Mononuclear cell (primary cell): Measurements from ENCODE around the gene HDAC6. TPM values are rescaled to one million over a fixed set of nuclear protein-coding genes. Genes with fewer than 3 reads are reported as not detected.

Experiments
- total RNA-seq: library from RNA; depleted of rRNA; stranded (reverse); fragments of >200 nt; gene quantifications from one replicate; pipeline ENCODE4 v1.2.3, GENCODE V29; 2012

HDAC6 gene
- total RNA-seq, 1 donor, result 21.5 TPM

Other genes with a start within 250 kb of the HDAC6 start
- gene RBM3, start 227.6 kb upstream of the HDAC6 start, total RNA-seq, result 377 TPM
- 38.2 TPM for gene WDR13, start 204.6 kb upstream of the HDAC6 start, total RNA-seq
- 64.3 TPM for gene WAS, start 118.3 kb upstream of the HDAC6 start, total RNA-seq
- 7.0 TPM for gene SUV39H1, start 105.3 kb upstream of the HDAC6 start, total RNA-seq
- gene GLOD5, start 40.3 kb upstream of the HDAC6 start, total RNA-seq, result not detected
- 1.6 TPM for gene GATA1, start 15.5 kb upstream of the HDAC6 start, total RNA-seq
- not detected for gene ERAS, start 24.4 kb downstream of the HDAC6 start, total RNA-seq
- gene PCSK1N, start 33.5 kb downstream of the HDAC6 start, total RNA-seq, result 3.3 TPM
- gene TIMM17B, start 95.7 kb downstream of the HDAC6 start, total RNA-seq, result 18.3 TPM
- 37.6 TPM for gene PQBP1, start 95.9 kb downstream of the HDAC6 start, total RNA-seq
- gene SLC35A2, start 109.6 kb downstream of the HDAC6 start, total RNA-seq, result 8.5 TPM
- 239 TPM for gene PIM2, start 117.0 kb downstream of the HDAC6 start, total RNA-seq
- gene OTUD5, start 155.5 kb downstream of the HDAC6 start, total RNA-seq, result 56.1 TPM
- 1.2 TPM for gene KCND1, start 169.8 kb downstream of the HDAC6 start, total RNA-seq
- gene GRIPAP1, start 200.2 kb downstream of the HDAC6 start, total RNA-seq, result 24.9 TPM
- gene TFE3, start 241.3 kb downstream of the HDAC6 start, total RNA-seq, result 29.3 TPM